DMS79 treated with DMSO at 0.1 percent for 48 hours (cell line): ENCODE data around the gene BUB3.
A peak's percentile ranks its signal among the peaks of the same experiment; 100 is the strongest.

Experiments used
- DNase-seq: peaks from one replicate; lab custom pipeline; 2025; lab: John Stamatoyannopoulos, UW

BUB3 gene, protein sequence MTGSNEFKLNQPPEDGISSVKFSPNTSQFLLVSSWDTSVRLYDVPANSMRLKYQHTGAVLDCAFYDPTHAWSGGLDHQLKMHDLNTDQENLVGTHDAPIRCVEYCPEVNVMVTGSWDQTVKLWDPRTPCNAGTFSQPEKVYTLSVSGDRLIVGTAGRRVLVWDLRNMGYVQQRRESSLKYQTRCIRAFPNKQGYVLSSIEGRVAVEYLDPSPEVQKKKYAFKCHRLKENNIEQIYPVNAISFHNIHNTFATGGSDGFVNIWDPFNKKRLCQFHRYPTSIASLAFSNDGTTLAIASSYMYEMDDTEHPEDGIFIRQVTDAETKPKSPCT

DNA sequence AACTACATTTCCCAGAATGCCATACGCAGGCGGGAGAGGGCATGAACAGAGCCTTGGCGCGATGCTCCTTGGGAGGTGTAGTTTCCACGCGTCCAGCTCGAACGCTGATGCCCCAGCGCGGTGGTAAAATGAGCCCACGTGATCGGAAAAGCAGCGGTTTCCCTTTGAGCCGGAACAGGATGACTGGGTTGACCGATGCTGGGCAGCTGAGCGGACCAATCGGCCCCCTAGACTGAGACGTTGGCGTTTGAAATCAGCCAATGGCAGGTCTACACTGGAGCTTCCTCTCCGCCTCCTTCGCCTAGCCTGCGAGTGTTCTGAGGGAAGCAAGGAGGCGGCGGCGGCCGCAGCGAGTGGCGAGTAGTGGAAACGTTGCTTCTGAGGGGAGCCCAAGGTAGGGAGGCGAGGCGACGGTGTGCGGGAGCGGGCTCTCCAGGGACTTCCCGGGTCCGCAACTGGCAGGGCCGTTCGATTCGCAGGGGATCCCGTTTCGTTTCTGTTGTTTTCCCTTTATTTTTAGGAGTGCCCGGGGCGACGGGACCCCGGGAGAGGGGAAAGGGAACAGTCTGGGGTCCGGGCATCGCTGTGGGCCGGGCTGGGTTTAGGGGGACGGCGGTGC, at the start of gene BUB3:
Gene BUB3, plus strand, starts transcription at position 311 of the 619 bp plus-strand sequence. CDS start 516 bp downstream, outside the sequence.
- DNase-seq, result peak; percentile 89

DNA sequence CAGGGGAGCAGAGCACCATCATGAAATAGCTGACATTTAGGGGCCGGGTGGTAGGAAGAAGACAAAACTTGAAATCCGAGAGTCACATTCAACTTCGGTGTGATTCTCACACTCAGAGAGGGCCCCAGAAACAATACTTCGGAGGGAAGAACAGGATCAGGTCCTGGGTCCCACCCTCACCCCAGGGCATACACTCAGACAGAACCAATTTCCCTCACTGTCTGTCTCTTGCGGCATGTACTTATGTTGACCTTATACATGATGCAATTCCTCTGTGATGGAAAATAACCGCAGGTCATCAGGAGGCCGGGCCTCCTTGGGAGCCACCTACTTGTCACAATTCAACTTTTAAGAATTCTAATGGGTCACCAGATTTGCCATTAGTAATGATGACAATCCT, 44.7 kb upstream of the BUB3 start:
- no peak for DNase-seq

DNA sequence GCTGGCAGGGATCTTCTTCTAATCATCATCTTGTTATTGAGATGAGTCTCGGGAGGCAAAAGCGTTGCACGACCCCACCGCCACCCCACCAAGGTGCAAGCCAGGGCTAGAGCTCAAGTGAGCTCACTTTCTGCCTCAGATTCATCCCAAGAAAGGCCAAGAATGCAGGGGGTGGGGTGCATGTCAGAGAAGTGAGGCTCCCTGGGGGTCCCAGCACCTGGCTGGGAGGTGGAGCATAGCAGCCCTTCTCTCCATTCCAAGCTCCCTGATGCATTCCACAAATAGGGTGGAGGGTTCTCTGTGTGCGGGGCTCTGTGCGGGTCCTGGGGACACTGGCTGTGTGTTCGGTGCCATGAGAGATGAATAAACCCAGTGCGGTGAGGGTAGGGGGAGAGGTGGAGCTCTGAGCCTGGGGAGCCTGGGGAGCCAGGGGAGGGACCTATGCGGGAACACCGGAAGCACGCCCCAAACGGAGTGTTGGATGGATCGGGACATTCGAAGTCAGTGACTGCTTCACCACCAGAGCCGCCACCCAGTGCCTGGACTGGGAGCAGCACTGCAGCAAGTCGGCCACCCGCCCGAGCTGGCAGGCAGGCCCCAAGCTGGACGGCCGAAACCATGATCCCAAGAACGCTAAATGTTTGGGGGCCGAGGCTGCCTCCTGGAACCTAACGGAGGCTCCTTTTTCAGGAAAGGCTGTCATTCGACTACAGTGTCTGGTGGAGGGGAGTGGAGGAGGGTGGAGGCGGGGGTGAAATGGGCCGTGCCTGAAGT, 36.4 kb upstream of the BUB3 start:
- DNase-seq, result no peak

DNA sequence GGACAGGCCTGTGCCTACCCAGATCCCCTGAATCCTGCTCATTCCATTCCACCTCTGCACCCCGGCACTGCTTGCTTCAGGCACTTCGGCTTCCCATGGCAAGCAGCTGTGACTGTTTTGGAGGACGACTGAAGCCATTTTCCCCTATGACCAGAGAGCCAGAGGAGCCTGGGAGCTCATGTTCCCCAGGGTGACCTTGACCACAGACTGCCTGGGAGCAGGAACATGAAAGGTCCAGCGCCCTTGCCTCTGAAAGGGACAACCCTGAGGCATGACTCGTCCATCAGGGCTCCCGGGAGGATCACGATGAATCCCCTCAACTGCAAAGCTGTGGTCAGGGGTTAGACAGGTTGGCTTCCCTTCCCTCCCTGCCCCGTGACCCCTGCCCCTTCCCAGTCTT, 35.1 kb upstream of the BUB3 start:
- DNase-seq, result no peak

DNA sequence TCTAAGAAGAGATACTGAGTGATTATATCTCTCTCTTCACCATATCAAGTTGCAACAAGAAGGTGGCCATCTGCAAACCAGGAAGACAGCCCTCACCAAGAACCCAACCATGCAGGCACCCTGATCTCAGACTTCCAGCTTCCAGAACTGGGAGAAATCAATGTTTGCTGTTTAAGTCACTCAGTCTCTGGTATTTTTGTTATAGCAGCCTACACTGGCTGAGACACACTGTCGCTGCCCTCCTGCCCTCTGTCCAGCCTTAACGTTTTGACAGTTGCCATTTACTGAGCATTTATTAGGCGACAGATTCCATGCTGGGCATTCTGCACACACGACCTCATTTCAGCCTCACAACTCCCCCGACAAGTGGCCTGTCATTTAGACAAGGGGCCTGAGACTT, 28.0 kb upstream of the BUB3 start:
- no peak for DNase-seq

DNA sequence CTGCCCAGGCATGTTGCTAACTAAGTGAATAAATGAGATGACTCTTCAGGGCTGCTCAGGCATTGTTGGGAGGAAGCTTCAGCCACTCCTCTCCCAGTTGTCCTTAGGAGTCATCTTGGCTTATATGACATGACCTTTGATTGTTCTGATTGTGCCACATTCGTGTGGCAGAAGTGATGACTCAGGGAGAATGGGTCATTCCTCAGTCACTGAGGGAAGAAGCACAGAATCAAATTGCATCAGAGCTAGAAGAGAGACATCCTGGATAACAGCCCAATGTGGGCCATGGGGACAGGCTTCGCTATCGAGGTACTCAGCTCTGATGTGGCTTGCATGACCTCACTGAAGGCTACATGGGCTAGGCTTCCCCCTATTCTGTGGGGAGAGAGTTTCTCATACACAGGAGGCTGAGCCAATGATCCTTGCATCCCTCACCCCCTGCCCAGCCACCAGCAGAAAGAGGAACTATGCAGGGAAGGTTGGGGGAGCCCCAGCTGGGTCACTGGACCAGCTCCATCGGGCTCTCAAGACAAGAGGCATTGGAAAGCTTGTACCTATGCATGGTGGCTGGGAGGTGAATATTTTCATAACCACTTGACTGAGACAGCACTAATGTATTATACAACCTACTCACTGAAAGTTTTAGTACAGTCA, 24.5 kb upstream of the BUB3 start:
- DNase-seq, result no peak

DNA sequence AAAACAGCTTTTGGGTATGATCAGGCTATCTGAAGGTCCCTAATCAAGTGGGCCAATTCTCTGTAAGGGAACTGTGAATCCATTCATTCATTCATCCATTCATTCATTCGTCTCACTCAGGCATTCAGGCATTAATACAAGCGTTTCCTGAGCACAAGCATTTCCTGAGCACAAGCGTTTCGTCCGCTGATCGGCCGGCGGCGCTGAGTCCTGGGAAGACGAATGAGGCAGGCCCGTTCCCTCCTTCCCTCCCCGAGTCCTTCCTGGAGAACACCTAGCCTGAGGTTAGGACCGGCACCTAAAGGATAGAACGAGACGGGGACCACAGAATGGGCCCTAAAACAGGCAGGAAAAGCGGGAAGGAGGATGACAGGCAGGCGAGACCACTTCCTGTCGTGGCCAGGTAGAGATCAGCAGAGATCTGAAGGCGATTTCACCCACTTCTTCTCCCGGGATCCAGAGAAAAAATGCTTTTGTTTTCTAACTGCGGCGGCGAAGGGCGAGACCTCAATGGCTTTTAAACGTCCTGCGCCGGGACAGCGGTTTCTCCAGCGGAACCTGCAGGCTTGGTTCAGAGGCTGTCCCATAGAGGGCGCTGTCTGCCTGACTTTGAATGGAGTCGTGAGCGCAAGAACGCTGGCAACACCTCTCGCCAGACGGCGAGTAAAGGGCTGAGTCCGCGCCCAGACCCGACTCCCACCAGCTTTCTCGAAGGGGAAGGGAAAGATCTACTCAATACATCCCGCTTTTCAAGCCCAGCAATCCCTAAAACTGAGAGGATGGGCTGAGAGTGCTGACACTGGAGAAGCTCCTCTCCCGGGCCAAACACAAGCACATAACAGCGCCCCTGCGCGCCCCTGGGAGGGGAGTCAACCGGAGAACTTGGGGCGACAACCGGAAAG, 21.4 kb upstream of the BUB3 start:
- DNase-seq, result peak; percentile 35

DNA sequence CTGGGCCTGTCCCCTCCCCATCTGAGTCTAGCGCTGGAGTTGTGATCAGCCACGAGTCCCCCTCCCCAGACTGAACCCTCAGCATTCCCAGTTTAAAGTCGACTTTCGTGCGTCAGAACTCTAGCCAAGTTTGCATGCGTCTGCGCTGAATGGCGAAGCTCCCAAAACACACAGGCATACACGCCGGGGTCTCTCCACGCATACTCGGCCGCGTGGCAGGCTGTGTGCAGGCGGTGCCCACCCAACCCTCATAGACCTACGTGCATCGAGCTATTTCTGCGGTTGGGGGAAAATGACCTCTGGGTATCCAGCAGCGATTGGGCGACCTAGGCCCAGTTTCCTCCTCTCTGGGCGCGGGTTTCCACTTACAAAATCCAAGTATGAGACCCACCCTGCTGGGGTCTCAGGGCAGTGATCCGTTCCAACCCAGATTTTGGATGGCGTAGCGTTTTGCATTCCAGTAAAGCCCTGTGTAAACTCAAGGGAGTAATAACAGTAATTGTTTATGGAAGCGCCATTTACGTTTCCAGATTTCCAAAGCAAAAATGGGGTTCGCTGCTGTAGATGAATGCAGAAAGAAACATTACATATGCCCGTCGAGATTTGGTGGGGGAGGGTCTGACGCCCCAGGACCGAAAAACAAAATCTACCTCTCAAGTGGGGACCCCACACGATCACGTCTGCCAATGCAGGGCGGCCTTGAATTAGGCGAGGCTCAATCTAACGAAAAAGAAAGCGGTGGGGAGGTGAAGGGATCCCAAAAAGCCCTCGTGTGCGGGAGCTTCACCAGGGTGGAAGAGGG, 20.5 kb upstream of the BUB3 start:
- DNase-seq, result no peak

DNA sequence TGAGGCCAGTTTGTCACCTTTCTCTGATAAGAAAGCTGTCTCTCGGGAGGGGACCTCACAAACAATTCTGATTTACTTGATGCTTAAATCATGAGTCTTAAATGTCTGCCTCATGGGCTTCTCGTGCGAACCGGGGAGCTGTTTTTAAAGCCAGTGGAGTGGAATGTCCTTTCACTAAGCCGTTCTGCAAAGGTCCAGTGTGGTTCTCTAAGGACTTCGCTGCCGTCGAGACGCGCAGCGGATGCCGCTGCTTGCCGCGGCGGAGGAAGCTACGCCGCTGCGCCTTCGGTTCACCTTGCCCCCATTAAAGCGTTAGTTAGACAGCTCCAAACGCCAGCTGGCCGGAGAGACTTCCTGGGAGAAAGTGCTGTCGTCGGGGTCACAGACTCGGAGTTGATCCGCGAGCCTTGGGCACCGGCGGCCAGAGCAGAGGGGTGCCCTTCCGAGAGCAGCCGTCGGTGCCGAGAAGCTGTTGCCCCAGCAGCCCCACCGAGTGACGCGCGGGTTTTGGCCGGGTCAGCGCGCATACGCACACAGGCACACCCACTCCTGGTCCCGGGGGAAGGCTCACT, 19.8 kb upstream of the BUB3 start:
- DNase-seq, result no peak

DNA sequence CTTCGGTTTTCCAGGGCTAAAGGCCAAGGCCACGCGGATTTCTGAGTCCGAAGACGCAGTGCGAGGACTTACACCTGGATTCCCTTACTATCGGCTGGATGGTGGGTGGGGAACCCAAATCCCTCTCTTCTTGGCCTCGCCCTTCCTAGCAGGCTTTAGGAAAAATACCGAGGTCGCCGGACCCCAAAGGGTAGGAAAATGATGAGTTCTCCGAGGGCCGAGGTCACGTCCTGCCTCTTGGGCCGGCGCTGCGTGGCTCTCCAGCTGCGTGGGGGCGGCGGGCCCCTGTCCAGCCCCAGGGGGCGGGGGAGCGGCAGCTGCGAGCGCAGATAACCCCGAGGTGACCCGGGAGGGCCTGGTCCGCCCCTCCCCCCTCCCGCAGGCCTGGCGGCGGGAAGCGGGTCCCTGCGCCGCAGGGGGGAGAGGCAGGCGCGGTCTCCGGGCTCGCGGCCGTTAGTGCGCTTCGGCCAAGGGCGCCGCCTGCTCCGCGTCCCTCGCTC, 19.2 kb upstream of the BUB3 start:
- DNase-seq, result no peak

DNA sequence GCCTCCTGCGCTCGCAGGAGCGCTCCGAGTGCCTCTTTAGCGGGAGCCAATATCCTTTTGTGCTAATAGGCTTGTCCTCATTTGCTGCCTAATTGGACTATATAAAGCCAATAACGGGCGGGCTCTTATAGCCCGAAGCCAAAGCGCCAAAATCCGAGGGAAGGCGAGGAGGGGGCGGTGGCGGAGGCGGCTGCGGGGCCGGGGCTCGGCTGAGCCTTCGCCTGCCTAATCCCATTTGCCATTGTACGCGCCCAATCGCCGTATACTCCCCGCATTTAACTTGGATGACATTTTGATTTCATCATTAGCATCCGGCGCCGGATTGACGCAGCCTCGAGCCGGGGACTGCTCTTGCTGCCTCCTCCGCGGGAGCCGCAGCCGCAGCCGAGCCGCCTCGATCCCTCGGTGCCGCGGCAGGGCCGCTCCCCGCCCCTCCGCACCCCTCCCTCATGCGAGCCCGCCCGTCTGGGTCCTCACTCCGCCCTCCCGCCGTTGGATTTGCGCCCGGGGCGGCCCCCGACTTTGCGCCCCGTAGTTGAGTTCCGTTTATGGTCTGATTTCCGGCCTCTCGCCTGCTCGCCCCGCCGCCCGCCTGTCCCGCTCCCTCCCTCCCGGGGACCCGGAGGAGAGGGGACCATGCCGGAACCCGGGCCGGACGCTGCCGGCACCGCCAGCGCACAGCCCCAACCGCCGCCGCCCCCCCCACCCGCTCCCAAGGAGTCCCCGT, 18.6 kb upstream of the BUB3 start, which contains the start of gene HMX3:
Gene HMX3, plus strand, starts transcription at position 556 of the 727 bp plus-strand sequence. Its CDS starts 81 bp downstream, at position 637.
- DNase-seq, result peak; percentile 22

DNA sequence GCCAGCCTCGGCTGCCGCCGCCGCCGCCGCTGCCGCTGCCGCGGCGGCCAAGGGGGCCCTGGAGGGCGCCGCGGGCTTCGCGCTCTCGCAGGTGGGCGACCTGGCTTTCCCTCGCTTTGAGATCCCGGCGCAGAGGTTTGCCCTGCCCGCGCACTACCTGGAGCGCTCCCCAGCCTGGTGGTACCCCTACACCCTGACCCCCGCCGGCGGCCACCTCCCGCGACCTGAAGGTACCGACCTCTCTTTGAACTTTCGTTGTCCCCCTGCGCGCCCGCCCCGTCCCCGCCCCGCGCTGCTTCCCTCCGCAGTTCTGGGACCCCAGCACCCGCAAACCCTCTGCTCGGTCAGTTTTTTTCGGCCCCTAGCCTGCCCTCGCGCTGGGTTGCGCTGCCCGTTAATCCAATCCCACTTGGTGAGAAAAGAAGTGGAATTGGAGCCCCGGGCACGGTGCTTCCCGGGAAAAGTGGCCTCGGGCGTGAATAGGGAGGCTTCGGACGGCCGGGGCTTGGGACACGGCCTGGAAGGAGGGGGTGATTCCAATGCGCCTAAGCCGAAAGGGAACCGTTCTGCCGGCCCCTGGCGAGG, 17.9 kb upstream of the BUB3 start:
- DNase-seq, result no peak

DNA sequence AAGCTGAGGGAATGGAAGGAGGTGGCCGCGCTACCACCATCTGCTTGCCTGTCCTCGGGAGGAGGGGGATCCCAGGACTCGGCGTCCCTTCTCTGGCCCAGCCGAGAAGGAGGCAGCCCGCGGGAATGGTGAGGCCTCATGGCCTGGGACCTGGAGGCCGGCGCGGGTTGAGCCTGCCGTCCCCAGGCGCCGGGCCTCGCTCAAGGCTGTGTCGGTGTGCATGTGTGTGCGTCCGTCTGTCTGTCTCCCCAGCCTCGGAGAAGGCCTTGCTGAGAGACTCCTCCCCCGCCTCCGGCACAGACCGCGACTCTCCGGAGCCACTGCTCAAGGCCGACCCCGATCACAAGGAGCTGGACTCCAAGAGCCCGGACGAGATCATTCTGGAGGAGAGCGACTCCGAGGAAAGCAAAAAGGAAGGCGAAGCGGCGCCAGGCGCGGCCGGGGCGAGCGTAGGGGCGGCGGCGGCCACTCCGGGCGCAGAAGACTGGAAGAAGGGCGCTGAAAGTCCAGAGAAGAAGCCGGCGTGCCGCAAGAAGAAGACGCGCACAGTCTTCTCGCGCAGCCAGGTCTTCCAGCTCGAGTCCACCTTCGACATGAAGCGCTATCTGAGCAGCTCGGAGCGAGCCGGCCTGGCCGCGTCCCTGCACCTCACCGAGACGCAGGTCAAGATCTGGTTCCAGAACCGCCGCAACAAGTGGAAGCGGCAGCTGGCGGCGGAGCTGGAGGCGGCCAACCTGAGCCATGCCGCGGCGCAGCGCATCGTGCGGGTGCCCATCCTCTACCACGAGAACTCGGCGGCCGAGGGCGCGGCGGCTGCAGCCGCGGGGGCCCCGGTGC, 17.2 kb upstream of the BUB3 start:
- no peak for DNase-seq

DNA sequence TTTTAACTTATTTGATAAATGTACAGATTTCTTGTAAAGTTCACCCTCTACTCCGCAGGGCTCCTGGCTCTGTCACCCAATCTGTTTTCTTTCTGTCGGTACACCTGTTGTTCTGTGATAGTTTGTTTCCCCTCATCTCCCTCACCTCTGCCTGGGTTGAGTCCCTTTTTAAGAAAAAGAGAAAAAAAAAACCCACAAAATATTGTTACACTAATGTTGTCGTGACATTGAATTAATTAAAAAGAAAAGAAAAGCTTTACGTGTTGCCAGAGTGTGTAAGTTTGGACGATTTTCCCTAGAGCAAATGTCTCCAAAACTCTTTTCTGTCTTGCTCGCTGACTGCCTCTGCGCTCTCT, 15.1 kb upstream of the BUB3 start:
- no peak for DNase-seq

DNA sequence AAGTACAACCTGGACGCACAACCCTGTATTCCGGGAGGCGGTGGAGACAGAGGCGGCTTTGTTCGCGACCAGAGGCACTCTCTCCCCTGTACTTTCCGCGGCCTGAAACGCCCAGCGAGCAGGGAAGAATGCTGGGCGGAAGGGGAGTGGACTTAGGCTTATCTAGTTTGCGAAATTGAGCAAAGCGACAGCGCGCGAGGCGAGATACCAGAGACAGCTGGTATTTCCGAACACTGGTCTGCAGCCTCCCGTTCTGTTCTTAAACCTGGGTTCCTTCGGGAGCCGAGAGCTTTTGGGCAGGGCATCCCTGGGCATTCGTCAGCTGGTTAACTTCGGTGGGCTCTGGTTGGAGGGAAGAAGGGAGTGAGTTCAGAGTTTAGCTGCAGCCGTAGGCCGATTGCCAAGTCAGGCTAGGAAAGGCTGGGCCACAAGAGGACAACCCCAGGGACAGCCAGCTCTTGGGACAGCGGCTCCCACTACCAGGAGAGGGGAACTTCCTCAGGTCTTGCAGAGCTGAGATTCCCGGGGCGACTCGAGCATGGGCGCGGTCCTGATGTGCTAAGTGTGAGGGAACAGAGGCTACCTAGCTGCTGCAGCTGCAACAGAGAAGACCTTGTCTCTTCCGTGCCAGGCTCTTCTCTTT, 14.6 kb upstream of the BUB3 start:
- DNase-seq, result no peak

DNA sequence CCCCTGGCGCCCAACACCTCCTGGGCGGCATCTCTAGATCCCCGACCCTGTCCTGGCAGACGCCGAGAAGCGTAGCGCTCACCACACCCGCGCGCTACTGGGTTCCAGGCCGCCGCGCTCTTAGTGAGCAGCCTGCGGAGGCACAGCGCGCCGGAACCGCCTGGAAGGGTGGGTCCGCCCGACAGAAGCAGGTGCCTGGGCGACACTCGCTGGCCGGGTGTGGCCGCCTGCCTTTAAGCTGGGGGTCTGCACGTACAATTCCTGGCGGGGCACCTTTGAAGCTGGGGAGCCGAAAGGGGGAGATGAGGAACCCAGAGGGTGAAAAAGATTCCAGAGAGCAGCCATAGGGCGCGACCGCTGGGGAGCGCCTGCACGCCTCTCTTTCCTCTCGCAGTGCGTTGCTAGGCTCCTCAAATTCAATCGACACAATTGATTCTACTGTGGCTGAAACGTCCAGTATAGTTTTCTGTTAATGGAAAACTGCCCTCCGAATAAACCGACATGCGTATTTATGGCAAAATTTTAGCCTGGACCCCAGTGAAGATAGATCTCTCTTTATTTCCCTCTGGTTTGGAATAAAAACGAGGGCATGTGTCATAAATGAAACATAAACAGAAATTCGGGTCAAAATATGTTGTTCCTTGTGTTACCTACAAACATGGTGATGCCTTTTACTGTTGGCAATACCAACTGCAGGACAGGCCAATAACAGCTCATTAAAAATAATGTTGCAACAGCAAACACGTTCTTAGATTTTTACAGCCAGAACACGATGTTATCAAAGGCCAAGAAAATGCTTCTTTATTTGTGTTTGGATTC, 13.8 kb upstream of the BUB3 start:
- DNase-seq, result no peak

DNA sequence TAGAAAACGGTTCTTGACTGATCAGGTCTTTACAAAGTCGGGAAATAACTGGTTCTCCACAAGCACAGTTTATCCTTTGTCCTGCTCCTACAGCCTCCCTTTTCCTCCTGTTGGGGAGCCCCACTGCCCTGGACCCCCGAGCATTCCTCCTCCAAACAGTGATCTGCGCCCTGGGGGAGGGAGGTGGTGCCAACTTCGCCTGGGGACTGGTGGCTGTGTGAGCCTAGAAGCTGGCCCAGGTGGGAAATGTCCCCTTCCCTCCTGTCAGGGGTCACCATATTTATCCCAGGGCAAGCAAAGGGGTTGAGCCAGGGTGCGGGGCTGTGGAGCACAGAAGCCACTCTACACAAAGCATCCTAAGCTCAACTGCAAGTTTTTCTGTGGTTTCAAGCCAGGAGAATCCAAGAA, 13.2 kb upstream of the BUB3 start:
- DNase-seq, result no peak
